Measurements from ENCODE around the gene SAP30BP. TPM values are rescaled to one million over a fixed set of nuclear protein-coding genes. Genes with fewer than 3 reads are reported as not detected.

The SAP30BP gene
- total and polyA plus RNA-seq, 2 donors from 2014 or later: 62.9 to 95.1 TPM

DNA sequence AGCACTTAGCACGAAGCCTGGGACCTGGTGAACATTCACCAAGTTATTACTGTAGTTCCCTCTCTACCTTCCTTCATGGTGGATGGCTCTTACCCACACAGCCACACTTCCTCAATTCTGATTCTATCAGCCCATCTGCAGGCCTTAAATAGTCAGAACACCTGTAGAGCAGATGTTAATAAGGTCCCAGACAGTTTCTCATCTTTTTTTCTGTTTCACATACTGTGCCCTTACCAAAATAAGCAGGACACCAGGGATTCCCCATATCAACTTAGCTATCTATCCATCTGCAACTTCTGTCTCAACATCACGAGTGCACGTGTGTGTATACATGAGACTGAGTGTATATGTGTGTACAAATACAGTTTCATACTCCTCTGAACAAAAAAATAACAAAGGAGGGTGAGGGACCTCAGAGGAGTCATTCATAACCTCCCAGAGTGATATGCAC, 3.0 kb upstream of the SAP30BP start:
- Histone ChIP-seq H3K9me3 (ENCODE audit: control insufficient read depth in 2 of 3, insufficient read depth in 1 of 3, low read length in 3 of 3) (no peaks in the 10 kb centered on the region), H3K4me3 (ENCODE audit: low read length in 3 of 3) (no peak overlapping the region), H3K36me3 (ENCODE audit: control insufficient read depth in 2 of 3, insufficient read depth in 3 of 3, low read length in 3 of 3) (peaks cover 0 to 31% (median 24%) of the 10 kb centered on the region in 3 donors), H3K4me1 (ENCODE audit: control insufficient read depth in 2 of 3, insufficient read depth in 2 of 3, low read depth in 1 of 3, low read length in 3 of 3) (peaks cover 0 to 15% (median 8%) of the 10 kb centered on the region in 3 donors), H3K27ac (ENCODE audit: low read depth in 2 of 2, low read length in 2 of 2) (no peak overlapping the region), H3K9ac (ENCODE audit: low read length in 3 of 3) (no peak overlapping the region), H3K27me3 (ENCODE audit: control insufficient read depth, insufficient read depth, low read length) (no peaks in the 10 kb centered on the region)
- no peak for DNase-seq
- TF ChIP-seq, protein P1, sequence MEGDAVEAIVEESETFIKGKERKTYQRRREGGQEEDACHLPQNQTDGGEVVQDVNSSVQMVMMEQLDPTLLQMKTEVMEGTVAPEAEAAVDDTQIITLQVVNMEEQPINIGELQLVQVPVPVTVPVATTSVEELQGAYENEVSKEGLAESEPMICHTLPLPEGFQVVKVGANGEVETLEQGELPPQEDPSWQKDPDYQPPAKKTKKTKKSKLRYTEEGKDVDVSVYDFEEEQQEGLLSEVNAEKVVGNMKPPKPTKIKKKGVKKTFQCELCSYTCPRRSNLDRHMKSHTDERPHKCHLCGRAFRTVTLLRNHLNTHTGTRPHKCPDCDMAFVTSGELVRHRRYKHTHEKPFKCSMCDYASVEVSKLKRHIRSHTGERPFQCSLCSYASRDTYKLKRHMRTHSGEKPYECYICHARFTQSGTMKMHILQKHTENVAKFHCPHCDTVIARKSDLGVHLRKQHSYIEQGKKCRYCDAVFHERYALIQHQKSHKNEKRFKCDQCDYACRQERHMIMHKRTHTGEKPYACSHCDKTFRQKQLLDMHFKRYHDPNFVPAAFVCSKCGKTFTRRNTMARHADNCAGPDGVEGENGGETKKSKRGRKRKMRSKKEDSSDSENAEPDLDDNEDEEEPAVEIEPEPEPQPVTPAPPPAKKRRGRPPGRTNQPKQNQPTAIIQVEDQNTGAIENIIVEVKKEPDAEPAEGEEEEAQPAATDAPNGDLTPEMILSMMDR (IDR thresholded peaks at IDR 0.05; ENCODE audit: borderline replicate concordance, extremely low read depth, insufficient read depth): no peak
- FAIRE-seq: no peak
- intact Hi-C loops (cut with DNase I): no loop called here

DNA sequence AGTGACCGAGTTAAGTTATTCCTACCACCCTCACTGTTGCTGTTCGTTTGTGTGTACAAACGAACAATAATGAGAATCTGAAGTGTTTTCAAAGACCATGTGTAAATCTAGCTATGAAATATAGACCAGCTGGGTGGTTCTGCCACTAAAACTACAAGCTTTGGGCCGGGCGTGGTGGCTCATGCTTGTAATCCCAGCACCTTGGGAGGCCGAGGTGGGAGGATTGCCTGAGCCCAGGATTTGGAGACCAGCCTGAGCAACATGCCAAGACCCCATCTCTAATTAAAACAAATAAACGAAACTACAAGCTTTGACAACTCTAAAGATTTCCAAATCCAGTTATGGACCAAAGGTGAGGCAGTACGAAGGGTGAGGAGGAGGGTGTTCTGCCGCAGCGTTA, 1.2 kb upstream of the SAP30BP start:
- peaks cover 3 to 29% (median 18%) of the 10 kb centered on the region in 3 donors for H3K36me3 ChIP-seq (ENCODE audit: control insufficient read depth in 2 of 3, insufficient read depth in 3 of 3, low read length in 3 of 3)
- peak in 1 of 5 donors; percentile 20 for DNase-seq

DNA sequence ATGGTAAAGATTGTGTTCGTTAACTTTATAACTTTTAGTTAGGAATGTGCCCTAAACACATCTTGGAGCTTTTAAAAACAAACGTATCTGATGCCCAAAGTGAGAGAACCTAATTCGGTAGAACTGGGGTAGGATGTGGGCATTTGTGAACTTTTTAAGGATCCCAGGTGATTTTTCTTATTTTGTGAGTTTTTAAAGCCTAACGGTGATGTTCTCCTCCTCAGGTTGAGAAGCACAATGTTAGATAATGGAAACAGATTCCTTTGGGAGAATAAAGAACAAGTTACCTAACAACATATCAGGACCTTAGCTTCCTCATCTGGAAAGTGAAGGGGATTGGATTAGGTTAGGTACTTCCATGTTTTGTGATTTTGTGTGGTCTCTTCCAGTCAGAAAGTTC, 687 bp downstream of the SAP30BP start:
- DNase-seq: no peak

More for the DNA sequence above, 1.2 kb upstream of the SAP30BP start:
- no peak for FAIRE-seq
- TF ChIP-seq, protein P1 (IDR thresholded peaks at IDR 0.05; ENCODE audit: borderline replicate concordance, extremely low read depth, insufficient read depth): no peak
- H3K27me3 ChIP-seq (ENCODE audit: control insufficient read depth, insufficient read depth, low read length): no peaks in the 10 kb centered on the region
- no peak overlapping the region for H3K27ac ChIP-seq (ENCODE audit: low read depth in 2 of 2, low read length in 2 of 2)
- H3K9ac ChIP-seq (ENCODE audit: low read length in 3 of 3): peak overlapping the region in 1 of 3 donors; percentile 80
- H3K4me1 ChIP-seq (ENCODE audit: control insufficient read depth in 2 of 3, insufficient read depth in 2 of 3, low read depth in 1 of 3, low read length in 3 of 3): peaks cover 0 to 15% (median 8%) of the 10 kb centered on the region in 3 donors
- intact Hi-C loops (cut with DNase I): no loop called here
- no peaks in the 10 kb centered on the region for H3K9me3 ChIP-seq (ENCODE audit: control insufficient read depth in 2 of 3, insufficient read depth in 1 of 3, low read length in 3 of 3)
- H3K4me3 ChIP-seq (ENCODE audit: low read length in 3 of 3): peak overlapping the region; percentile 81 to 96 (median 91)

More for the DNA sequence above, 687 bp downstream of the SAP30BP start:
- Histone ChIP-seq H3K27me3 (ENCODE audit: control insufficient read depth, insufficient read depth, low read length) (no peaks in the 10 kb centered on the region), H3K4me3 (ENCODE audit: low read length in 3 of 3) (peak overlapping the region; percentile 92 to 98 (median 96)), H3K27ac (ENCODE audit: low read depth in 2 of 2, low read length in 2 of 2) (no peak overlapping the region), H3K9me3 (ENCODE audit: control insufficient read depth in 2 of 3, insufficient read depth in 1 of 3, low read length in 3 of 3) (no peaks in the 10 kb centered on the region), H3K36me3 (ENCODE audit: control insufficient read depth in 2 of 3, insufficient read depth in 3 of 3, low read length in 3 of 3) (peaks cover 3 to 31% (median 13%) of the 10 kb centered on the region in 3 donors), H3K4me1 (ENCODE audit: control insufficient read depth in 2 of 3, insufficient read depth in 2 of 3, low read depth in 1 of 3, low read length in 3 of 3) (peaks cover 0 to 15% (median 8%) of the 10 kb centered on the region in 3 donors), H3K9ac (ENCODE audit: low read length in 3 of 3) (peak overlapping the region; percentile 84 to 97 (median 88))
- FAIRE-seq: no peak
- TF ChIP-seq, protein P1 (IDR thresholded peaks at IDR 0.05; ENCODE audit: borderline replicate concordance, extremely low read depth, insufficient read depth): no peak
- intact Hi-C loops (cut with DNase I): no loop called here

Data from kidney (tissue), 14 donors.